ACHN (cell line): Measurements from ENCODE around the gene SNAP25.

Experiments used
- DNase-seq: peaks from one replicate; pipeline ENCODE4 v3.0.0-alpha.2; 2015
- in situ Hi-C: cut with HindIII; loops from 2 replicates; pipeline ENCODE4 v1.10.0; 2017; ENCODE audit warnings: low sequenced_read_pairs, low pct_ligation_motif_present, low pct_unique_long_range_greater_than_20kb

Gene SNAP25

DNA sequence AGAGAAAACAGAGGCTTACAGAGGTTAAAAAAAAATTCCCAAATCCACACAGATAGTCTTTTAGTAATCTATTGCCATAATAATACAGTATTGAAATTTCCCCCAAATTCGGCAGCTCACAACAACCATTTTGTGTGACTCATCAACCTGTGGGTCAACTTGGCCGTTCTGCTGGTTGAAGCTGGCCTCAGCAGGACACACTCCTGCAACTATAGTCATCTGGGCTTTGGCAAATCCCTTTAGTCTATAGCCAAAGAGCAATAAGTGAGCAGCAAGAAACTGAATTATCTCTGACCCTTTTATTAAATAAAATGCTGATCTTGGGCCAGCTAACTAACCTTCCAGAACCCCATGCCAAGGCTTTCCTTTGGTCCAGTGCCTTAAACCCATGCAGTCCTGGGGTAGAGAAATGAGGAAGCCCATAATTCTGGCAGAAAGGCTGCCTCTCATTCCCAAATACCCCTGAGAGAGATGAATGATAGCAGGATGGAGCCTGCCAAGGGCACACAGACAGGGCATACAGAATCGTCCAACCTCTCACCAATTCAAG lies 17.2 kb upstream of the SNAP25 start:
- DNase-seq: no peak
- in situ Hi-C loops: no loop called here

DNA sequence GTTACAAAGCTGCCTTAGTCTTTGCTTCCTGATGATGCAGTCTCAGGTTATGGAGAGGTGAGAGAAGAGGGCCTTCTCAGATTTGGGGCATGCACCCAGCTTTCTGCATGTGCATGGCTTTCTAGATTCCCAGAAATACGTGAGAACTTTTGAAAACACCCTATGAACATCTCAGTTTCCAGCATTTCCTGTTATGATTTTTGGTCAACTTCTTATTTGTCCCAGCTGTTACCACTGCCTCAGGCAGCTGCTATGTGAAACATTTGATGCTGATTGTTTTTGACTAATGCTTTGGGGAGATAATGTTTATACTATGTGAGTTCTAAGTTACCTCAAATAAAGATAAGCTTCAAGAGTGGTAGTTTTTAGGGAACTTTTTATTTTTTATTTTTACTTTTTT lies 9.5 kb upstream of the SNAP25 start:
- in situ Hi-C loops: no loop called here
- DNase-seq: no peak

DNA sequence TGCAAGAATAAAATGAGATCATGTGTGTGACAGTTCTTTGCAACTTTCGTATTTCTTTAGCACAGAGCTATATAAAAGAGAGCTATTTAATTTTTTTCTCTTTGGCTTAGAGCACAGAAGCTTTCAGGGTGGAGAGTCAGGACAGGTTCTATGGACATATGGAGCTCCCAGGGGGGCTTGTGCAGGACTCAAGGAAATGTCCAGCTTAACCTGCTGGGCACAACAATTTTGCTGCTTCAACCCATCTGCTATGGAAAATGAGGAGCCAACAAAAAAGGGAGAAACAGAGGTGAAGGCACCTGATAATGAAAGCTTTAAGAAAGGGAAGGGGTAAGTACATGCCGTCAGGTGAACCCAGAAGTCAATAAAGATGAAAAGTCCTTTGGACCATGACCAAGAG lies 5.1 kb upstream of the SNAP25 start:
- in situ Hi-C loops: no loop called here
- DNase-seq: no peak

DNA sequence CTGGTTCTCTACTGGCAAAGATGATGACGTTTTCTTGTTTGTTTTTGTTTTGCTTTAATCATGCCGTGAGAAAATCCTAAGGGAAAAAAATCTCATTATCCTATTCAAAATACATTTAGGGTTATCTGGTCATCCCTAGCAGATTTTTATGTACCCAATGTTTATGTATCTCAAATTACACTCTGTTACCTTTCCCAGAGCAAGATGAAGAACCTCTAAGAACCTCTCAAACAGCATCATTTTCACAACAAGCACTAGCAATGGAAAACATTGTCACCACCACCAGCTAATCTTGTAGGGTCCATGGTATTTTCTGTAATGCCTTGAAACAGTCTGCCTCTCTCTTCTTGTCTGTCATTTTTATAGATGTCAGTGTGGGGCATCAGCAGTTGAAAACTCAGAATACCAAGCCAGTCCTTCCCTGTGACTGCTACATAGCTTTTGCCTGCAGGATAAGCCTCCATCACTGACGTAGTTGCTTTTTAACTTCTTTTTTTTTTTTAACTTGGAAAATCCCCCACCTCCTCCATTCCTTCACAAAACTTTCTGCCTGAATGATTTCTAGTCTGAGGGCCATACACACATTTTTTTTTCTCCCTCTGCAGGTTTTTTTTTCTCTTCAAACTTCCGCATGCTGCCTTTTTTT lies 2.4 kb upstream of the SNAP25 start:
- in situ Hi-C loops: no loop called here
- DNase-seq: peak; percentile 37

DNA sequence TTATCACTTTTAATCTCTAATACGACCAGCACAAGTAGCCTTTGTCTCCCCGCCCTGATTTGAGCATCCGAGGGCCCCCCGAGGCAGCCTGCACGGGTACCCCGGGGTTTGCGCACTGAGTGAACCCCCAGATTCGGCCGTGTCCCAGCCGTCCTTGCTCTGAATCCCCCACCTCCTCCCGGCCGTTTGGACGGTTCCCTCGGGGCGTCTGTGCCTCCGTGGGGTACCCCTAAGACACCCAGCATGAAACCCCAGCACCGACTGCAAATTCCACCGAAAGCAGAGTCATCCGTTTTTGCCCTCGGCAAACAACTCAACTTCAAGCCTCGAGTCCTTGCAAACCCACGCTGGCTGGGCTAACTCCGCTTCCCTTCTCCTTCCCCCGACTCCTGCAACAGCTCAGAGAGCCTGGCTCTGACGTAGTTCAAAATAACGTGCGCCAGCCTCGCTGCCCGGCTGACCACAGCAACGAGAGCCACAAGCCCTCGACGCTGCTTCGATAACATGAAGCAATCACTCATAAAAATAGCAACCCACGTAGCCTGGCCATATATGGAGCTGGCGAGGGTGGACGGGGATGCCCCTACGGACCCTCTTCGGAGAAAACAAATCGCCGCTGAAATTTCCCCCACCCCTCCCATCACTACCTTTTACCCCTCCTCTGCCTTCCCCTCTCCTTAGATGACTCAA lies 764 bp upstream of the SNAP25 start:
- peak; percentile 77 for DNase-seq
- in situ Hi-C loops: no loop called here

DNA sequence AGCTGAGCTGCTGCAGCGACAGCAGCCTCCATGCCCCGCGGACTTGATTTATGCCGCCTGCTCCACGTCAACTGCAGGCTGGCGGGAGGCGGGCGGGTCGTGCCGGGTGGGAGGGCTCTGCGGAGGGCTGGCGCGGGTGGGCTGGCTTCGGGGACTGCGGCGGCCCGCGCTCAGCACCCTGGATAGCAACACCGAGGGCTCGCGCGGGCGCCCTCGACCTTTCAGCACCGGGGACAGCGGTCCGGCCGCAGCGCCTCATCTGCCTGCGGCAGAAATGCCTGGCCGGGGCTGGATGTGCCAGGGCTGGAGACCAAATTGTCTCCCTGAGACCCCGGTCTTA lies 792 bp downstream of the SNAP25 start:
- in situ Hi-C loops: no loop called here
- DNase-seq: peak; percentile 70

DNA sequence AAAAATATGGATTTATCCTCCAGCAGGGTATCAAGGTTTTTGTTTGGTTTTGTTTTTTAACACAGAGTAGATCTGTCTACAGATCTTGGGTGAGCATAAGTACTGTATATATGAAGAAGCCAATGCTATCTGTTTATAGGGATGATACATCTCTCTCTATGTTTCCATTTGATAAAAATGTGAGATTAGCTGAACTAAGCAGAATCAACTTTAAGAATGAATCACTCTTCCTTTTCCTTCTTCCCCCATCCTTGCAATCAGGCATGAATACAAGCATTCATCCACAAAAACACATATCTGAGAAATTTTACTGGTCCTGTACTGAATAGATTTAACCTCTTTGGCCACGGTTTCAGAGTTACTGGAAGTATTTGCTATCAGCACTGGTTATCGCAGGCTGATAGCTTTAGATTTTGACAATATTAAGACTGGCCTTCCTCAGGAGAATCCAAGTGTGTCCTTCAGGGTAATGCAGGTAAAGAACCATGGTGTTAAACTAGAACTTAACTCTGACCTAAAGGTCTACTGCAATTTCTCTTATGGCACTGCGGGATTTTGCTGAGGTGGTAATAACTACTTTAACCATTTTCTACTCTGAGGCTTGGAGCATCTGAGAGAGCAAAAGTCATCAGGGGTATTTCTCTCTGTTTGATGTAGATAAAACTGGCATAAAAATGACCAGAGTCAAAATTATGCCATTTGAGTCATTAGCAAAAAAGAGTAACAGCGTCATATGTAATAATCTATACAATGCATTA lies 1.5 kb downstream of the SNAP25 start:
- in situ Hi-C loops: no loop called here
- DNase-seq: no peak

DNA sequence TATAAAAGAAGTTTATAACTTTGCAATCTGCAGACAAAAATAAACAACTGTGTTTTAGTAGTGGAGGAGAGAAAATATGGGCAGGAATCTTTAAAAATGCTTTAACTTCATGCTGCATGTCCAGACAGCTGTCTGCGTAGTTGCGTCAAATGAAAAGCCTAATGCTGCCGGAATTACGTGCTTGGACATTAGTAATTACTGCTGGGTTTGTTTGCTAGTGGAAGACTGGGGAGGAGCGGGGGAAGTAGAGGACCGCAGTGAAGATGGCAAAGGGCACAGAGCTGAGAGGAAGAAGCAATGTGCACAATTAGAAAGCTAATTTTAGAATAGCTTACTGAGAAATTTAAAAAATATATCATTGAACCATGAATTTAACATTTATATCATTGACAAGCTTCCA lies 2.4 kb downstream of the SNAP25 start:
- in situ Hi-C loops: no loop called here
- DNase-seq: no peak

DNA sequence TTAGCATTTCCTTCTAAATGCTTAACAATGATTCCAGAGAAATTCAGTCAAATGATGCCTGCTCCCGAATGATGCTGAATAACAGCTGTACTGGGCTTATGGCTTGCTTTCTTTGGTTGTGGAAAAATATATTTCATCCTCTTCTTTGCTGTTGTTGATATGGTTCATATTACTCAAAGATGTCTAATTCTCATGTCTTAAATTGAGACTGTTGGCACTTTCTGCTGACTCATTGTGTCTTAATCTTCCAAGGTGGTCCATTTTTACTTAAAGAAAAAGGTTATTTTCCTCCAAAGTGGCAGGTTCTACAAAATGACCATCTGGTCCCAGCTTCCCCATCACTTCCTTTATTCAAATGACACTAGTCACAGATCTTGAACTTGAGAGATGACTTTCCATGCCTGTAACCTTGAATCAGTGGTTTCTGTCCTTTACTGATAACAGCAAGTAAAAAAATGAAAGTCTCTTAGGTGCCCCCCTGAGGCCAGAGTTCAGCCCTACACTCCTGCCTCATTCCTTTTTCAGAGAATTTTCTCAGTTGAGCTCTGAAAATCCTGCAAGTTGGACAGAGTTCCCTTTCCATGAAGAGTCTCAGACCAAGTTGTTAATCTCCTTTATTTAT lies 6.9 kb downstream of the SNAP25 start:
- in situ Hi-C loops: no loop called here
- peak; percentile 33 for DNase-seq

DNA sequence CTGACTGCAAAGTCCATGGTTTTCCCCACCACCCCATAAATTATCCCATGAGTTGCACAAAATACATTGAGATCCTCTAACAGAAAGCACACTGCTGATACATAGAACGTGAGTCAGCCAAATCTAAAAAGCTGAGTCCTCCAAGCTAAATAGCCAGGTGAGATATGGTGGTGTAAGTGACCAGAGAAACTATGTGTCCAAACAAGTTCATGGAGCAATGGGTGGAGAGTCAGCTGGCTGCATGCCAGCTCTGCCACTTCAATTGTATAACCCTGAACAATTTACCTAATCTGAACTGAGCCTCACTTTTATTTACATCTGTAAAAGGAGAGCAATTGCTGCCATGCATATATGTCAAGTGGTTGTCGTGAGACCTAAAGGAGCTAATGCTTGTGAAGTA lies 9.7 kb downstream of the SNAP25 start:
- in situ Hi-C loops: no loop called here

DNA sequence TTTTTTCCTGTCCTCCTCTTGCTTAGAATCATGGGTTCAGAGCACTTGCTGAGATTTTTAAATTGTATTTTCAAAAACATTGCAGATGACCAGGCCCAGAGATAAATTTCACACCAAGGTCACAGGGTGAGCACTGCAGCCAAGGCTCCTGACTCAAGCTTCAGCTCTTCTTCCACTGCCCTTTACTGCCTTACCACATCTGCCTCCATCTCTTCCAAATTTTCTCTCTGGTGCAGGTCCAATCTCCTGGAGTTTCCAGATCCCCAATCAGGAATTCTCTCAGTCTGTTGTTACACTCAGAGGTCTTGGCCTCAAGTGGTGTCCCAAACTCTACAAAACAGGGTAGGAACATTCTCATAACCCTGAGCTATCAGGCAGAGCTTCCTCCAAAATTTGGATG lies 12.7 kb downstream of the SNAP25 start:
- DNase-seq: no peak

More for the DNA sequence above, 9.7 kb downstream of the SNAP25 start:
- no peak for DNase-seq

DNA sequence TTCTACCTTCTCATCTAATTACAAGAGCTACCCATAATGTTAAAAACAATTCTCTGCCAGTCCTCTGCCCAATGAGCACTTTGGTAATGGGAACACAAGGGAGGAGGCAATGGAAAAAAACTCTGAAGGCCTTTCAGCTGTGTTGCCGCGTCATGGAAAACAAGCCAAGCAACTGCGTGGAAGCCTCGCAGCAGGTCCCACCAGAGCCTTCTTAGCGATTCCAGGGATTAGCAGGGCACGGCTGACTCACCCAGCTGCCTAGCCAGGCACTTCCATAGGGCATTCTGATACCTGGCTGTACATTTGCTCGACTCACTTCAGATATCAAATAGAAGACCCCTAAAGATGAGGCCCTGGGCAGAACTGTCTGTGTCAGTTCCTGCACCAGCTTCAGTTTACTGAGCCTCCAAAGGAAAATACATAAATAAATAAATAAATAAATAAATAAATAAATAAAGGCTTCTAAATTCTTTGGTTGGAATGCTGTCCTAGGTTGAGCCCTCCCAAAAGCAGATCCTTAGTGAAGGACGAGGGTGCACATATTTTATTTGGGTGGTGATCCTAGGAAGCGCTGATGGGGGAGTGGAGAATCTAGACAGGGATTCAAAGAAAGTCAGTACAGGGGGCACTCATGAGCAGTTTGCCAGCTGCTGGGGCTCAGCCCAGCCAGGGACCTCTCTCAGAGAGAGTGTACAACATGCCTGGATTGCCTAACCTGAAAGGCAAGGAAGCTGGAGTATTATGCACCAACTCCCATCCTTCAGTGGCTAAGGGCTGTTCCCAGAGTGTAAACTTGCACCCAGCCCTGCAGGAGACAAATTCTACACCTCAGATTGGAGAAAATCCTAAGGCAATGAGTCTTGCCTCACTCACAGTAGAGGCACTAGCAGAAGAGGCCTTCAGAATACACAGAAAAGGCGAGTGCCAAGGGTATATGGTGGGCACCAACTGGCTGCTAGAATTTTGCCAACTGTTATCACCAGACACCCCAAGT lies 18.2 kb downstream of the SNAP25 start:
- no peak for DNase-seq
- in situ Hi-C loops: no loop called here

More for the DNA sequence above, 12.7 kb downstream of the SNAP25 start:
- in situ Hi-C loops: no loop called here

DNA sequence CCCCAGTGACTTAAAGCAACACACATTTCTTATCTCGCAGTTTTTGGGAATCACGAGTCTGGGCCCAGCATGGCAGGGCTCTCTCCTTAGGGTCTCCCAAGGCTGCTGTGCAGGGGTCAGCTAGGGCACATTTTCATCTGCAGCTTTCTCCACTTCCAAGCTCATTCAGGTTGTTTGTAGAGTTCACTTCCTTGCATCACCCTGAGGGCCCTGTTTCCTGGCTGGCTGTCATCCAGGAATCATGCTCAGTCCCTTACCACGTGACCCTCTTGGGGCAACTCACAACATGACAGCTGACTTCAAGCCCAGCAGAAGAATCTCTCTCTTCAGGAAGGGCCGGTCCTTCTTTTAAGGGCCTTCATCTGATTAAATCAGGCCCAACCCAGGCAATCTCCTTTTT lies 21.3 kb downstream of the SNAP25 start:
- in situ Hi-C loops: no loop called here
- no peak for DNase-seq

DNA sequence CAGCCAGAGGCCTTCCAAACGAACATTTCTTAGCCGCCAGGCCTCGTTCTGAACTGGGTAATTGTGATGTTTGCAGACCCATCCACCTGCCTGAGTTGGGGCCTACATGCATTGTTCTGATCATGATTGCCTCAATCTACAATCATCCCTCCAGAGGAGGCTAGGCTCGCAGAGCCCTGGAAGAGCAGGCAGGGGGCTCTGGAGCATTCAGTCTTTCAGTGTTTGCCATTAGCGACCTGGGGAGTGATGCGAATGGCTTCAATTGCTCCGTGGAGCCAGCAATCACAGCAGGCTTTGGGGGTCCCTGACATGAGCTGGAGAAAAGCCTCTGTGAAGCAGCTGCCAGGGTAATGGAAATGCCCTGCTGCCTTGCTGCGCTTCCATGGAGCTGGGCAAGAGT lies 22.0 kb downstream of the SNAP25 start:
- in situ Hi-C loops: no loop called here
- DNase-seq: no peak

DNA sequence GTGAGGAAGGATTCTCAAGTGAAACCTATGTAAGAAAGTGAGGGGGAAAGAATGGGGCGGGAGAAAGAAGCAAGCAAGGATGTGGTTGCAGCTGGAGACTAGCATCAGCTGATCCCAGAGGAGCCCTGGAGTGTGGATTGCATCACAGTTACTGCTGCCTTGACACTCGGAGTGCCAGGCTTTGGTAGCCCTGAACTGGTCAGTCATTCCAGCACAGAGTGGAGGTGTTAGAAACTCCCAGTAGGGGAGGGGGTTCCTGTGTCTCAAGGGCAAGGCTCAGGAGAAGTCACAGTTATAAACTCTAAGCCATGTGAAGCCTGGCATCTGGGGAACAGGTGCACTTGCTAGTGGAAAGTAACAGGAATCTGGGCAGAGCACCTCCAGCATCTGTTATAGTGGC lies 23.5 kb downstream of the SNAP25 start:
- in situ Hi-C loops: no loop called here
- no peak for DNase-seq

DNA sequence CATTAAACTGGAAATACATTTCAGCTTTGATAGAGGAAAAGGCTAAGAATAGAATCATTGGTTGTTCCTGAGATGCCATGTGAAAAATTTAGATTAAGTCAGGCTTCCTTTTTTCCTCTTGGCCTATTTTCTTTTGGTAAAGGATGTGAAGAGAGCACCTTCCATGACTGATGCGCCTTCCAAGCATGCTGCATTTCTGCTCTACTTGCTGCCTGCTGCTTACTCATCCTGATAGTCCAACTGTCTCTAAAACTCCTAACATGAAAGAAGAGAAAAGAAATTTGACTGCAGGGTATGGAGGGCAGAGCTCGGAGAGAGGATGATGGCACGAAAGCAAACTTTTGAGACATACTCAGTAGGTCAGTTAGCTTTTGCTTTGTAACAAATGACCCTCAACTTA lies 28.8 kb downstream of the SNAP25 start:
- DNase-seq: no peak
- in situ Hi-C loops: no loop called here

DNA sequence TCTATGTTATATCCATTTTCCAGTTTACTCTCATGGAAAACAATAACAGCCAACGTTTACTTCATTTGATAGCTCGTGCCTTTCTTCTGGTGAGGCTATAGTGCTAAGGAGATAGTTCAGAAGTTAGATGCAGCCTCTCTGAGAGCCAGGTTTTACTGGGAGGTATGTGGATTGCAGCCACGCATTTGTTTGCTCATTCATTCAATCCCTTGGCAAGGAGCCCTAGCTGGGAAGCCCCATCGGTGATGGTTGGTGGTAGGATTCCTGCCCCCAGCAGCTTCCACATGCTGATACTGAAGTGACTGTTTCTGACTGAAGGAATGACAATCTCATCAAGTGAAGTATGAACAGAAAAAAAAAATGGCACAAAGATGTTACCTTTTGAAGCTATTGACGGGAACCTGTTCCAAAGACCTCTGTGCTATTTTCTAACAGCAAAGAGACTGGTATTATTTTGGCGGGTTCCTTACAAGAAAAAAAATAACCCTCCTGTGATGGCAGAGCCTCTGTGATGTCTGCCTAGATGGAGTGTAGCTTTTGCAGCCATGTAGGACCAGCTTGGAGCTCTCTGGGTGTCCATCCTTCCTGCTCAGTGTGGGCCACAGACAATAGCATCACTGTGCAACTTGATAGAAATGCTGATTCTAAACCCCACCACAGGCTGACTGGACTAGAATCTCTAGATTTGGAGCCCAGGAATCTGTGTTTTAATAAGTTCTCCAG lies 30.6 kb downstream of the SNAP25 start:
- no peak for DNase-seq

DNA sequence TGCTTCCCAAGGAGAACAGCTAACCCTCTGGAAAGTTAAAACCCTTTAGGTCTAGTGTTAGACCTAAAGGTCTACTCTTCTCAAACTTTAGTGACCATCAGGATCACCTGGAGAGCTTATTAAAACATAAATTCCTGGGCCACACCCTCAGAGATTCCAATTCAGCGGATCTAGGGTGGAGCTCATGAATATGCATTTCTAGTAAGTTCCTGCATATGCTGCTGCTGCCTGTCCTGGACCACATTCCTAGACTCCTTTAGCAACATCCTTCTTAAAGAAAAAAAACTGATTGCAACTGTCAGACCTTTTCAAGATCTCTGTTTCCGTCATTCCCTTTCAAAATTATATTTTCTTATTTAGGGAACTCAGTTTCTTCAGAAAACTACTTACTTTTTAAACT lies 31.2 kb downstream of the SNAP25 start:
- in situ Hi-C loops: no loop called here
- DNase-seq: no peak

More for the DNA sequence above, 30.6 kb downstream of the SNAP25 start:
- in situ Hi-C loops: no loop called here
